ENCODE data around the gene LAMA2. TPM values are rescaled to one million over a fixed set of nuclear protein-coding genes. Genes with fewer than 3 reads are reported as not detected.

Gene LAMA2
- total RNA-seq, 1 donor from 2014 or later = 0.23 TPM

GRCh38 chr6:129508477-129509145 lies 625.7 kb downstream of the LAMA2 start:
- DNase-seq (ENCODE audit: low spot score) = no peak
- Mint-ChIP-seq H3K27me3 (ENCODE audit: low read depth) (peaks cover 10% of the 10 kb centered on the region), H3K9me3 (no peaks in the 10 kb centered on the region), H3K4me3 (ENCODE audit: low read depth) (no peak overlapping the region), H3K4me1 (ENCODE audit: low read depth) (peaks cover 2% of the 10 kb centered on the region), H3K27ac (no peak overlapping the region), H3K36me3 (ENCODE audit: low read depth) (no peaks in the 10 kb centered on the region)
- intact Hi-C loops (cut with micrococcal nuclease) = no loop called here

GRCh38 chr6:129510950-129511349 lies 628.0 kb downstream of the LAMA2 start:
- Mint-ChIP-seq H3K9me3 (no peaks in the 10 kb centered on the region), H3K27me3 (ENCODE audit: low read depth) (peaks cover 10% of the 10 kb centered on the region), H3K27ac (no peak overlapping the region), H3K4me3 (ENCODE audit: low read depth) (no peak overlapping the region), H3K4me1 (ENCODE audit: low read depth) (peaks cover 2% of the 10 kb centered on the region), H3K36me3 (ENCODE audit: low read depth) (no peaks in the 10 kb centered on the region)
- no peak for DNase-seq (ENCODE audit: low spot score)
- intact Hi-C loops (cut with micrococcal nuclease) = no loop called here

GRCh38 chr6:129513471-129513870 lies 630.5 kb downstream of the LAMA2 start:
- DNase-seq (ENCODE audit: low spot score) = no peak
- Mint-ChIP-seq H3K27me3 (ENCODE audit: low read depth) (peaks cover 10% of the 10 kb centered on the region), H3K4me3 (ENCODE audit: low read depth) (no peak overlapping the region), H3K9me3 (no peaks in the 10 kb centered on the region), H3K4me1 (ENCODE audit: low read depth) (peaks cover 2% of the 10 kb centered on the region), H3K27ac (no peak overlapping the region), H3K36me3 (ENCODE audit: low read depth) (no peaks in the 10 kb centered on the region)
- intact Hi-C loops (cut with micrococcal nuclease) = no loop called here

GRCh38 chr6:129515004-129515403 lies 632.1 kb downstream of the LAMA2 start:
- H3K4me3 Mint-ChIP-seq (ENCODE audit: low read depth) = no peak overlapping the region
- intact Hi-C loops (cut with micrococcal nuclease) = no loop called here

GRCh38 chr6:129516005-129516404 lies 633.1 kb downstream of the LAMA2 start:
- Mint-ChIP-seq H3K27ac (no peak overlapping the region), H3K4me3 (ENCODE audit: low read depth) (no peak overlapping the region), H3K9me3 (no peaks in the 10 kb centered on the region), H3K36me3 (ENCODE audit: low read depth) (no peaks in the 10 kb centered on the region), H3K4me1 (ENCODE audit: low read depth) (peaks cover under 1% of the 10 kb centered on the region), H3K27me3 (ENCODE audit: low read depth) (peaks cover 6% of the 10 kb centered on the region)
- intact Hi-C loops (cut with micrococcal nuclease) = no loop called here
- DNase-seq (ENCODE audit: low spot score) = no peak

More at GRCh38 chr6:129515004-129515403, 632.1 kb downstream of the LAMA2 start:
- Mint-ChIP-seq H3K4me1 (ENCODE audit: low read depth) (peaks cover 2% of the 10 kb centered on the region), H3K27me3 (ENCODE audit: low read depth) (peaks cover 6% of the 10 kb centered on the region), H3K27ac (no peak overlapping the region), H3K36me3 (ENCODE audit: low read depth) (no peaks in the 10 kb centered on the region), H3K9me3 (no peaks in the 10 kb centered on the region)
- no peak for DNase-seq (ENCODE audit: low spot score)

- Mint-ChIP-seq H3K27ac (no peak overlapping the region), H3K4me3 (ENCODE audit: low read depth) (no peak overlapping the region), H3K36me3 (ENCODE audit: low read depth) (no peaks in the 10 kb centered on the region), H3K27me3 (ENCODE audit: low read depth) (peaks cover 6% of the 10 kb centered on the region), H3K9me3 (no peaks in the 10 kb centered on the region), H3K4me1 (ENCODE audit: low read depth) (no peaks in the 10 kb centered on the region)
- intact Hi-C loops (cut with micrococcal nuclease) = no loop called here
- DNase-seq (ENCODE audit: low spot score) = no peak
Observed at GRCh38 chr6:129516787-129517186, 633.8 kb downstream of the LAMA2 start.

GRCh38 chr6:129517288-129517687 lies 634.4 kb downstream of the LAMA2 start:
- intact Hi-C loops (cut with micrococcal nuclease) = no loop called here
- H3K9me3 Mint-ChIP-seq = no peaks in the 10 kb centered on the region
- H3K4me1 Mint-ChIP-seq (ENCODE audit: low read depth) = no peaks in the 10 kb centered on the region
- H3K36me3 Mint-ChIP-seq (ENCODE audit: low read depth) = no peaks in the 10 kb centered on the region
- H3K4me3 Mint-ChIP-seq (ENCODE audit: low read depth) = no peak overlapping the region
- DNase-seq (ENCODE audit: low spot score) = no peak
- no peak overlapping the region for H3K27ac Mint-ChIP-seq
- peaks cover 5% of the 10 kb centered on the region for H3K27me3 Mint-ChIP-seq (ENCODE audit: low read depth)

- Mint-ChIP-seq H3K27ac (no peak overlapping the region), H3K4me1 (ENCODE audit: low read depth) (no peaks in the 10 kb centered on the region), H3K27me3 (ENCODE audit: low read depth) (peaks cover 1% of the 10 kb centered on the region), H3K9me3 (no peaks in the 10 kb centered on the region), H3K36me3 (ENCODE audit: low read depth) (no peaks in the 10 kb centered on the region), H3K4me3 (ENCODE audit: low read depth) (no peak overlapping the region)
- intact Hi-C loops (cut with micrococcal nuclease) = no loop called here
- DNase-seq (ENCODE audit: low spot score) = no peak
Observed at GRCh38 chr6:129519750-129520149, 636.8 kb downstream of the LAMA2 start.

GRCh38 chr6:129521946-129522345 lies 639.0 kb downstream of the LAMA2 start:
- DNase-seq (ENCODE audit: low spot score) = no peak
- H3K4me1 Mint-ChIP-seq (ENCODE audit: low read depth) = no peaks in the 10 kb centered on the region
- intact Hi-C loops (cut with micrococcal nuclease) = no loop called here
- H3K27ac Mint-ChIP-seq = no peak overlapping the region
- peaks cover 9% of the 10 kb centered on the region for H3K27me3 Mint-ChIP-seq (ENCODE audit: low read depth)
- H3K4me3 Mint-ChIP-seq (ENCODE audit: low read depth) = no peak overlapping the region
- H3K36me3 Mint-ChIP-seq (ENCODE audit: low read depth) = no peaks in the 10 kb centered on the region
- H3K9me3 Mint-ChIP-seq = no peaks in the 10 kb centered on the region

GRCh38 chr6:129523816-129524215 lies 640.9 kb downstream of the LAMA2 start:
- H3K27ac Mint-ChIP-seq = no peak overlapping the region
- intact Hi-C loops (cut with micrococcal nuclease) = no loop called here
- H3K9me3 Mint-ChIP-seq = no peaks in the 10 kb centered on the region
- no peak for DNase-seq (ENCODE audit: low spot score)
- no peaks in the 10 kb centered on the region for H3K4me1 Mint-ChIP-seq (ENCODE audit: low read depth)
- H3K4me3 Mint-ChIP-seq (ENCODE audit: low read depth) = no peak overlapping the region
- H3K27me3 Mint-ChIP-seq (ENCODE audit: low read depth) = peaks cover 9% of the 10 kb centered on the region
- no peaks in the 10 kb centered on the region for H3K36me3 Mint-ChIP-seq (ENCODE audit: low read depth)

GRCh38 chr6:129525055-129525454 lies 642.1 kb downstream of the LAMA2 start:
- Mint-ChIP-seq H3K4me3 (ENCODE audit: low read depth) (no peak overlapping the region), H3K36me3 (ENCODE audit: low read depth) (no peaks in the 10 kb centered on the region), H3K27ac (no peak overlapping the region), H3K9me3 (no peaks in the 10 kb centered on the region), H3K27me3 (ENCODE audit: low read depth) (peaks cover 9% of the 10 kb centered on the region), H3K4me1 (ENCODE audit: low read depth) (no peaks in the 10 kb centered on the region)
- no peak for DNase-seq (ENCODE audit: low spot score)
- intact Hi-C loops (cut with micrococcal nuclease) = no loop called here

- Mint-ChIP-seq H3K27me3 (ENCODE audit: low read depth) (peaks cover 17% of the 10 kb centered on the region), H3K4me1 (ENCODE audit: low read depth) (no peaks in the 10 kb centered on the region), H3K4me3 (ENCODE audit: low read depth) (no peak overlapping the region), H3K36me3 (ENCODE audit: low read depth) (no peaks in the 10 kb centered on the region), H3K27ac (no peak overlapping the region), H3K9me3 (no peaks in the 10 kb centered on the region)
- intact Hi-C loops (cut with micrococcal nuclease) = no loop called here
- no peak for DNase-seq (ENCODE audit: low spot score)
Observed at GRCh38 chr6:129534926-129535325, 652.0 kb downstream of the LAMA2 start.

- Mint-ChIP-seq H3K36me3 (ENCODE audit: low read depth) (no peaks in the 10 kb centered on the region), H3K4me3 (ENCODE audit: low read depth) (no peak overlapping the region)
Observed at GRCh38 chr6:129536271-129536670, 653.3 kb downstream of the LAMA2 start.

GRCh38 chr6:129539032-129539431 lies 656.1 kb downstream of the LAMA2 start:
- intact Hi-C loops (cut with micrococcal nuclease) = no loop called here
- Mint-ChIP-seq H3K4me1 (ENCODE audit: low read depth) (peaks cover 5% of the 10 kb centered on the region), H3K27me3 (ENCODE audit: low read depth) (peaks cover 10% of the 10 kb centered on the region), H3K4me3 (ENCODE audit: low read depth) (no peak overlapping the region), H3K9me3 (no peaks in the 10 kb centered on the region), H3K27ac (no peak overlapping the region), H3K36me3 (ENCODE audit: low read depth) (no peaks in the 10 kb centered on the region)
- no peak for DNase-seq (ENCODE audit: low spot score)

More at GRCh38 chr6:129536271-129536670, 653.3 kb downstream of the LAMA2 start:
- Mint-ChIP-seq H3K27ac (no peak overlapping the region), H3K4me1 (ENCODE audit: low read depth) (no peaks in the 10 kb centered on the region), H3K27me3 (ENCODE audit: low read depth) (peaks cover 17% of the 10 kb centered on the region), H3K9me3 (no peaks in the 10 kb centered on the region)
- intact Hi-C loops (cut with micrococcal nuclease) = no loop called here
- no peak for DNase-seq (ENCODE audit: low spot score)
